Nephron progenitor cell (in vitro differentiated cells): ENCODE data around the gene CNTNAP2.

Experiments
- DNase-seq: peaks from one replicate; pipeline ENCODE4 v3.0.0; 2021
- H3K27ac Mint-ChIP-seq: 2 replicates; pipeline ENCODE4 v1.8.0; 2021; ENCODE audit warnings: mild to moderate bottlenecking, moderate library complexity, mixed read lengths
- H3K27me3 Mint-ChIP-seq: 2 replicates; pipeline ENCODE4 v1.8.0; 2021; ENCODE audit warnings: mild to moderate bottlenecking, low read depth, mixed read lengths; ENCODE audit not compliant: poor library complexity
- H3K36me3 Mint-ChIP-seq: 2 replicates; pipeline ENCODE4 v1.8.0; 2021; ENCODE audit warnings: low read depth, mixed read lengths
- H3K4me1 Mint-ChIP-seq: 2 replicates; pipeline ENCODE4 v1.8.0; 2021; ENCODE audit warnings: mixed read lengths
- H3K4me3 Mint-ChIP-seq: 2 replicates; pipeline ENCODE4 v1.8.0; 2021; ENCODE audit warnings: mild to moderate bottlenecking, moderate library complexity, mixed read lengths
- H3K9me3 Mint-ChIP-seq: 2 replicates; pipeline ENCODE4 v1.8.0; 2021; ENCODE audit warnings: mild to moderate bottlenecking, moderate library complexity, mixed read lengths
- CTCF ChIP-seq: fragments of 200-600 bp; sonication (generic); IDR thresholded peaks from 2 replicates; pipeline ENCODE4 v1.5.0; 2021; ENCODE audit warnings: antibody characterized with exemption

The CNTNAP2 gene

GRCh38 chr7:148026713-148027112 is 1910.1 kb downstream of the CNTNAP2 start:
- Mint-ChIP-seq H3K27ac (no peak overlapping the region), H3K27me3 (no peaks in the 10 kb centered on the region), H3K9me3 (no peaks in the 10 kb centered on the region), H3K36me3 (no peaks in the 10 kb centered on the region), H3K4me3 (no peak overlapping the region), H3K4me1 (peaks cover 17% of the 10 kb centered on the region)
- DNase-seq: no peak
- TF ChIP-seq CTCF: no peak

DNA sequence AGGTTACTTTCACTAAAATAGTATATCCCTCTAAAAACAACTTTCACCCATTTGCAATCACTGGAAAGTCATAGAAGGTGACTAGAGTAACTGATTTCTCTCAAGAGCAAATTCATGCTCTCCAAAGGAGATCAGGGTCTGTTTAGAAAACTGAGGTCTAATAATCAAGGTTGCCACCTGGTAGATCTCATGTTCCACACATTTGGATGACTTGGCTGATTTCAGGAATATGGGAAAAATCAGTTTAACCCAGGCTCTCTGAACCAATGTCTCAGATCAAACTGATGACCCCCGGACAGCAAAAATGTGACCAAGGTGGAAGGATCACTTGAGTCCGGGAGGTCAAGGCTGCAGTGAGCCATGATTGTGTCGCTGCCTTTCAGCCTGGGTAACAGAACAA is 1911.6 kb downstream of the CNTNAP2 start:
- Mint-ChIP-seq H3K4me3 (no peak overlapping the region), H3K4me1 (peaks cover 25% of the 10 kb centered on the region), H3K27me3 (no peaks in the 10 kb centered on the region), H3K36me3 (no peaks in the 10 kb centered on the region), H3K9me3 (no peaks in the 10 kb centered on the region), H3K27ac (no peak overlapping the region)
- no peak for TF ChIP-seq CTCF
- DNase-seq: no peak

GRCh38 chr7:148031019-148031418 is 1914.4 kb downstream of the CNTNAP2 start:
- H3K4me3 Mint-ChIP-seq: no peak overlapping the region
- peaks cover 25% of the 10 kb centered on the region for H3K4me1 Mint-ChIP-seq
- no peaks in the 10 kb centered on the region for H3K36me3 Mint-ChIP-seq
- TF ChIP-seq CTCF: no peak
- no peaks in the 10 kb centered on the region for H3K27me3 Mint-ChIP-seq
- H3K9me3 Mint-ChIP-seq: no peaks in the 10 kb centered on the region
- DNase-seq: no peak
- H3K27ac Mint-ChIP-seq: peak overlapping the region; percentile 62

GRCh38 chr7:148031811-148032210 is 1915.2 kb downstream of the CNTNAP2 start:
- peak; percentile 28 for DNase-seq
- TF ChIP-seq CTCF: no peak
- Mint-ChIP-seq H3K36me3 (no peaks in the 10 kb centered on the region), H3K27ac (peak overlapping the region; percentile 62), H3K4me1 (peaks cover 25% of the 10 kb centered on the region), H3K27me3 (no peaks in the 10 kb centered on the region), H3K9me3 (no peaks in the 10 kb centered on the region), H3K4me3 (peak overlapping the region; percentile 24)

DNA sequence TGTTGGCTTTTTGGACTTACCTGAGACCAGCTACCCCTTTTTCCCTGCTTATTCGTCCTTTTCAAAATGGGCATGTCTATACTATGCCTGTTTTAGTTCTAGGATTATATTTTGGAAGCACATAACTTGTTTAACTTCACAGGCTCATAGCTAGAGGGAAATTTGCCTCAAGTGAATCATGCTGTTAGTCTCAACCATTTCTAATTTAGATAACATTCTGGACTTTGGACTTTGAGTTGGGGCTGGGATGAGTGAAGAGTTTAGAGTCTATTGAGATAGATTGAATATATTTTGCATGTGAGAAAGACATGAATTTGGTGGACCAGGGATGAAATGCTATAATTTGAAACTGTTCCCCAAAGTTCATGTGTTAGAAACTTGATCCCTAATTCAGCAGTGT is 1919.3 kb downstream of the CNTNAP2 start:
- Mint-ChIP-seq H3K27me3 (no peaks in the 10 kb centered on the region), H3K27ac (no peak overlapping the region), H3K9me3 (no peaks in the 10 kb centered on the region), H3K36me3 (no peaks in the 10 kb centered on the region), H3K4me1 (peaks cover 15% of the 10 kb centered on the region), H3K4me3 (no peak overlapping the region)
- no peak for TF ChIP-seq CTCF
- no peak for DNase-seq

DNA sequence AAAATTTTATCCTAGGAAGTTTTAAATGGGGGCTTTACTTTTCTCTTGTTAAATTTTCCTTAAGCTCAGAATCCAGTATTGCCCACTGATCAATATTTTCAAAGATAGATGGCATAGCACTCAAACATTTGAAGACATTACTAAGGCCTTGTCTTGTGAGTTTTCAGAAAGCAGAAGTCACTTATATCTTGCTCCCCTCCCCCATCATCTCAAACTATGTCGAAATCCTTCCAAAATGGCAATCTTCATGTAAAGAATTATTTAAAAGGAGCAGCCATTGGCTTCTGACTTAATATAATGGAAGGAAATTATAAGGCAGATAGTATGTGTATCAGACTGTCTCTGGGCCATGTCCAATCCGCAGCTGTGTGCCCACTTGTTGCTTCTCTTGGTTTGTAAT is 1920.4 kb downstream of the CNTNAP2 start:
- H3K27me3 Mint-ChIP-seq: no peaks in the 10 kb centered on the region
- H3K9me3 Mint-ChIP-seq: no peaks in the 10 kb centered on the region
- H3K27ac Mint-ChIP-seq: no peak overlapping the region
- H3K36me3 Mint-ChIP-seq: no peaks in the 10 kb centered on the region
- no peak for TF ChIP-seq CTCF
- no peak overlapping the region for H3K4me3 Mint-ChIP-seq
- no peak for DNase-seq
- peaks cover 4% of the 10 kb centered on the region for H3K4me1 Mint-ChIP-seq
